GM19397 (cell line): Measurements from ENCODE around the gene SEMA5B.

ENCODE experiments used
- ATAC-seq: cut with Tn5 transposase; IDR thresholded peaks from one replicate; pipeline ENCODE4 v1.9.1; 2021; ENCODE audit warnings: mild to moderate bottlenecking, moderate library complexity; ENCODE audit not compliant: unreplicated experiment

SEMA5B gene

DNA sequence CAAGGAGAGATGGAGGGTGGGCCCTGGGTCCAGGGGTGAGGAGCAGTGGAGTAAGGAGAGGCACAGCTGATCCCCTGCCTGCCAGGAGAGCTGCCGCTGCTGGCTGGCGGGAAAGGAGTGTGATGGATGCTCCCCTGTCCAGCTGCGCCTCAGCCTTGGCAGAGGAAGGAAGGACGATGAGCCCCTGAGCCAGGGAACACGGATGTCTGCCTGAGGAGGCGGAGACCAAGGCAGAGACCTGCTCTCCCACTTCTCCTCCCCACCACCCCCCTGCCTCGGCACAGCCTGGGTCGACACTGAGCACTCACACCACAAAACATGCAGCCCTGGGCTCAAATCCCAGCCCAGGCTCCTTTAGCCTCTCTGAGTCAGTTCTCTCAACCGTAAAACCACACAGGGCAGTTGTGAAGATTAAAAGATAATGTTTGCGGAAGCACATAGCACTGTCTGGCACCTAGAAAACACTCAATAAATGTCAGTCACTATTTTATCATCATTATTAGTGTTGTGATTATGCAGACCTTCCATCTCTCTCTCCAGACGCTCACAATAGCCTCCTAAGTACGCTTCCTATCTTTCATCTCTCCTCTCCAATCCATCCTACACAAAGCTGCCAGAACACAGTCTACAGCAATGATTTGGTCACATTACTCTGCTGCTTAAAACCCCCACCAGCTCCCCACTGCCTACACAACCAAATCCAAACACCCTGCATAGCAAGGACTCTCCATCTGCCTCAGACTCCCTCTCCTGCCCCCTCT is 52.2 kb downstream of the SEMA5B start:
- peak; percentile 57 for ATAC-seq

DNA sequence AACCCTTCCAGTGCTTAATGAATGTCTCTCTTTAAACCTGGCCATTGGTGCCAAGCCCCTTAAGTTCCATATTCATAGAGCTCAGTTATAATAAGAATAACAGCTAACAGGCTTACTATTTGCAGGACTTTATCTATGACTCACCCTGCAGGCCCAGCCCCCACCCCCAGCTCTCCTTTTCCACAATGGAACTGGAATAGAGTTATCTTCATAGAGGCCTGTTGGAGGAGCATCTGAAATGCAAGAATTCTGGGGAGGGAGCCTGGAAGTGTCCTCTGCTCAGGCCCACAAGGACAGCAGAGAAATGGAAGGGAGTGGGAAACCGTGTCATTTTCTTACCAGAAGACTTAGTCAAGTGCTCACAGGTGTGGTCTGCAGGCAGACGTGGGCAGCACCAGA is 52.8 kb downstream of the SEMA5B start:
- no peak for ATAC-seq

DNA sequence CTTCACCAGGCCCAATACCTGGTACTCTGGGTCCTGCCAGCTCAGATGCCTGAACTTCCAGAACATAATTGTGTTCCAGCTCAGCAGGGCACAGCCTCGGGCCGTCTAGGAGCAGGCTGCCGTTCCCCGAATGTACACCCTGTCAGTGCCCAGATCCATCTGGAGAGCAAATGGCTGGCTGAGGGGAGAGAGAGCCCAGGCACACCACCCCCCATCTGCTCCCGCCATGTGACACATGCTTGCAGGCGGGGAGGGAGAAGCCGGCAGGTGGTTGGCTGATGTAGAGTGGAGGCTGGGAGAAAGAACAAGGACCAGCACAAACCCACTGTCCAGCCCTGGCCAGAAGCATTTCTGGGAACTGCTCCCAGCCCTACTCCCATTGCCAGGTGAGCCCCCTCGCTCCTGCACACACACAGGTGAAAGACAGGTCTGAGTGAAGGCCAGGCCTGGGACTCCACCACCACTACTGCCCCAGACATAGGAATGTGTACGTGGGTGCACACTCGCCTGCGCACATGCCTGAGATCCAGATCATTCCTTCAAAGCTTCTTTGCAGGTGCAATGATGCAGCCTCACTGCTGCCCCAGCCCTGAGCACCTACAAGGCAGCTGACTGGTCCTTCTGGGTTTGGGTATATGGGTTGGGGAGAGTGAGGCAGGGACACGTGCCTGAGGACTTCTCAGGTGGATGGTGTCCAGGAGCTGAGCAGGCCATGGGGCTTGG is 53.5 kb downstream of the SEMA5B start:
- no peak for ATAC-seq

DNA sequence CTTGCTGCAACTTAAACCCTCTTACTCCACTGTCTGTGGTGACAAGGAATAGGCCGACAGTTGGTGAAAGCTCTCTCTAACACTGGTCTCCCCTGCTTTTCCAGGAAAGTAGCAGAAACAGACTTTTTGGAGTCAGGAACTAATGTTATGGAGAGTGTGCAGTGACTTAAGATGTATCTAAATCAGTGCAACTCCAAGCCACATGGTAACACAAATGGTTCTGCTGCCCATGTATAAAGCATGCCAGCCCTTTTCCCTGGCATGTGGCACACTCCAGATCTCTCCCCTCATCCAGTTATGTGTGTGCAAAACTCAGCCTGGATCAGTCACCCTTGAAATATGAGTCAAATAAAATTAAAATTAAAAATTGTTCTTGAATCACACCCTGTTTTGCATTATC is 55.4 kb downstream of the SEMA5B start:
- ATAC-seq: no peak

DNA sequence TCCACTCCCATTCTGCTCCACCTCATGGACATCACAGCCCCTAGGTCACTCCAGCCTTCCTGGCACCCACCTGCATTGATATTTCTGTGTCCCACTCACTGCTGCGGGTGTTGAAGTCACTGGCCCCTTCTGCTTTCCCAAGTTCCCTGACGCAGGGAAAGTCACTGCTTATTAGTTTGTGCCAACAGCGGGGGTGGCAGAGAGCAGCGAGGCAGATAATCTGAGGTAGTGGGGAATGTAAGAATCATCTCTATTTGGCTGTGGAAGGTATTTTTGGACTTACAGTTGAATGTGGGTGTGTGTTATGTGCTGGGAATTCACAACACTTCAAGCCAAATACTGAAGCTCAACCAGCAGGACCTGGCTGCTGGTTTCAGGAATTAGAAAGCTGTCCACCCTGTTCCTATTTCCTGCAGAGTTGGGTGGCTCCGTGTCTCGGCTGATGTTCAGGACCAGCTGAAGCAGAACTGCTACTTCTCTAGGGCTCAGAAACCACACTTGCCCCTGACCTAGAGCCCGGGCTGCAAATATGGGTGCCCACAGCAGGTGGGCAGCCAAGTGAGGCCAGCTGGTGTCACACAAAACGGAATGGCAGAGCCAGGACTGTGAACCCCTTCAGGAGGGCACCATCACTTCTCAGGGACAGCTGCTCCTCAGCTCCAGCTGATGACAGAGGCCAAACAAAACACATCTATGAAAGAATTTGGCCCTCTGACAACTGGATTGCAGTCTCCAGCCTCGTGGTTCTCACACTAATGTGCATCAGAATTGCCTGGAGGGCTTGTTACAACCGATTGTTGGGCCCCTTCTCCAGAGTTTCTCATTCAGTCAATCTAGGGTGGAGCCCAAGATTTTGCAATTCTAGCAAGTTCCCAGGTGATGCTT is 57.7 kb downstream of the SEMA5B start:
- no peak for ATAC-seq

DNA sequence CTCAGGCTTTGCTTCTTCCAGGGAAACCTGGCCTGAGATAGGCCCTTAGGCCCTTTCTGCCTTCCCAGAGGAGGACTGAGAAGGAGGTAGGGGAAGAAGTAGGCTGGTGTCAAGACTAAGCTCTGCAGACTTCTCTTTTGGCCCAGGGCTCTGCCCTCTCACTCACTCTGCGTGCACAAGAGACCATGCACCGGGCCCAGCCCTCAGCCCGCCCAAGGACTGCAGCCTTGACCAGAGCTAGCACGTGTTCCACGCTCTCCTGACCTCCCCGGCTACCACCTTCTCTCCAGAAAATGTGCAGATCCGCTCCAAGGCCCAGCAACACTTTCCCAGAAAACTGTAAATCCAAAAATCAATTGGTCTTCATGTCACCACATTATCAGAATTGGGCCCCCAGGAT is 59.8 kb downstream of the SEMA5B start:
- no peak for ATAC-seq

DNA sequence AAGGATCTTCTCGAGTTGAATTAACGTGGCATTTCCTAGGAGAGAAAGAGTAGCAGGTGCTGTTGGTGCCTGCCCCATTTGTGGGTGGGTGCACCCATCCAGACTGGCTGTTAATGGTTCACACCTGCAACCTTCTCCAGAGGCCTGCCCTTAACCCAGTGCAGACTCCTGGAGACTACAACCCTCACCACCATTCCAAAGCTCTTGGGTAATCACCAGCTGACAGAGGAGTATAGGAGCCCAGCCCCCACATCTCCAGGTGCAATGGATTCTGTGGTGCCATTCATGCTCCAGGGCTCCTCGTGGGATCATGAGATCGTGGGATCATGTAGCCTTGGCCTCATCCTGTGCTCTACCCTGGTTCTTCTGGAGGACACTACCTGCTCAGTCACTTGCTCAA is 60.2 kb downstream of the SEMA5B start:
- no peak for ATAC-seq

DNA sequence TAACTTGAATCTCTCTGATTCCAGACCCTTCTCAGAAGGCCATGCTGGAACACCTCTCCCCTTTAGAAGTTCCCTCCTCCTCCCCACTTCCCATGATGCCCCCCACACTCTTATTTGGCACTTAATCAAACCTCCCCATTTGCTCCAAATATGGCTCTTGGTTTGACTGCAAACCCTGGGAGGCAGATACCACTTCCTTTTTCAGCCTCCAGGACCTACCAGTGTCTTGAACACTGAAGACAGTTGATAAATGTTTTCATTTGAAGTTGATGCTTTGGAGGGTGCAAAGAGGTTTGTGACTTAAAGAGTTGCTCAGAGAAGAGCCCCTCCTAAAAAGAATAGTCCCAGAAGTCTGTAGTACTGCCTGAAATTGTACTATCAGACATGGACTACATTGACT is 61.5 kb downstream of the SEMA5B start:
- ATAC-seq: no peak

DNA sequence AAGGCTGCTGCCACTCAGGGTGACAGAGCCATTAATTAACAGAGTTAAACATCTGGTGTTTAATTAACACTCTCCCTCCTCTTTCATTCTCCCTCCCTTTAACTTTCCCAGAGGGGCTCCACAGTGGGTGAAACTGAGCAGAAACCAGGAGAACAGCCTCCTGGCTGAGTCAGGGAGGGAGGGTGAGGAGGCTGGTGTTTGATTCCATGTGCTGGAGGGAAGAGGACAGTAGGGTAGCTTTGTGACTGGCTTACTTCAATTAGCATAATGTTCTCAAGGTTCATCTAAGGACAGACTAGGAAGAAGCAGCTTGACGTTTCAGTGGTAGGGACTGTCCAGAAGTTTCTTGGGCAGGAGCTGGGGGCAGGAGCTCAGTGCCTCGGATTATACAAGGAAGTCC is 62.8 kb downstream of the SEMA5B start:
- no peak for ATAC-seq

DNA sequence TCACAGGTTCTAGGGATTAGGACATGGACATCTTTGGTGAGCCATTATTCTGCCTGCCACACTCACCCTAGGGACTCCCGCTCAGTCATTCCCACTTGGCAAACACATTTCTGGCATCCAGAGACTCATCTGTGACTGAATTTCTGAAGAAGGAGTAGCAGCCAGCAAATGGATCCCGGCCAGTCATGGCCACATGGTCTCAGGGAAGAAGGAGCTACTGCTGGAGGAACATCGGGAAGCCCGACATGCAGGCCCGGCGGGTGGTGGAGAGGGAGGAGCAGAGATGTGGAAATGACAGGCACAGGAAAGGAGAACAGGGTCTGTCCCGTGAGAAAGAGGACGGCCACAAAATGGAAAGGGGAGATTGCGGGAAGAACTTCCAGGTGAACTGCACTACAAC is 65.4 kb downstream of the SEMA5B start:
- no peak for ATAC-seq

DNA sequence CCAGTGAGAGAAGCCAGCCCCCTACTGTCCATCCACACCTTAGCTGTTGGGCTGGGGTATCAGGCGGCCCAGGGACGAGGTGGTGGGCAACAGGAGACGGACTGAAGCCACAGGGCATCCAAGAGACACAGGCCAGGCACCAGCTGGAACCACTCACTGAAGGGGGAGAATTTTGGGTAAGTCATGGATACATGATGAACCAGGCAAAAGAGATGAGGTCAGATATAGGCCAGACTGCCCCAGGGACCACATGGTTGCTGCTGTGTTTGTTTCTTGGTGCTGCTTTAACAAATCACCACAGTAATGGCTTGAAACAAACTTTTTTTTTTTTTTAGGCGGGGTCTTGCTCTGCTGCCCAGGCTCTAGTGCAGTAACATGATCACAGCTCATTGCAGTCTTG is 66.4 kb downstream of the SEMA5B start:
- ATAC-seq: no peak

DNA sequence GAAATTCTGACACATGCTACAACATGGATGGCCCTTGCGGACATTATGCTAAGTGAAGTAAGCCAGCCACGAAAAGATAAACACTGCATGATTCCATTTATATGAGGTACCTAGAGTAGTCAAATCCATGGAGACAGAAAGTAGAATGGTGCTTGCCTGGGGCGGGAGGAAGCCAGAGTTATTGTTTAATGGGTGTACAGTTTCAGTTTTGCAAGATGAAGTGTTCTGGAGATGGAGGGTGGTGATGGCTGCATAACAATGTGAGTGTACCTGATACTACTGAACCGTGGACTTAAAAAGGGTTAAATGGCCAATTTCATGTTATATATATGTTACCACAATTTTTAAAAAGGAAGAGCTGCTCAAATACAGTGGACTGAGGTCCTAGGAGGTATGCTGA is 66.9 kb downstream of the SEMA5B start:
- no peak for ATAC-seq

DNA sequence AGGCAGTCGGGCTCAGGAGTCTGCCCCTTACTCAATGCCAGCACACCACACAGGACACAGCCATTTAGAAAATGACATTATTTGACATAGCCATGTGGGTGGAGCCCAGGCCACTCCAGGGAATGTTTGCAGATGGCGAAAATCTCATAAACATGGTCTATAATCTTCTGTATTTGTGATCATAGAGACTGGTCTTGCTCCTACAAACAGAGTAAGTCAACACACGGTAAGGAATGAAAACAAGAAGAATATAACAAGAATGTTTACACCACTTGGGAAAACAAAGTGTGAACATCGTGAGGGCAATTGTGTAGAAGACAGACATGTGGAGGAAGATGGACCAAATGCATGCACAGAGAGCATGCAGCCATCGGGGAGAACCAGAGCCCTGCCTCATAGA is 68.2 kb downstream of the SEMA5B start:
- ATAC-seq: no peak

DNA sequence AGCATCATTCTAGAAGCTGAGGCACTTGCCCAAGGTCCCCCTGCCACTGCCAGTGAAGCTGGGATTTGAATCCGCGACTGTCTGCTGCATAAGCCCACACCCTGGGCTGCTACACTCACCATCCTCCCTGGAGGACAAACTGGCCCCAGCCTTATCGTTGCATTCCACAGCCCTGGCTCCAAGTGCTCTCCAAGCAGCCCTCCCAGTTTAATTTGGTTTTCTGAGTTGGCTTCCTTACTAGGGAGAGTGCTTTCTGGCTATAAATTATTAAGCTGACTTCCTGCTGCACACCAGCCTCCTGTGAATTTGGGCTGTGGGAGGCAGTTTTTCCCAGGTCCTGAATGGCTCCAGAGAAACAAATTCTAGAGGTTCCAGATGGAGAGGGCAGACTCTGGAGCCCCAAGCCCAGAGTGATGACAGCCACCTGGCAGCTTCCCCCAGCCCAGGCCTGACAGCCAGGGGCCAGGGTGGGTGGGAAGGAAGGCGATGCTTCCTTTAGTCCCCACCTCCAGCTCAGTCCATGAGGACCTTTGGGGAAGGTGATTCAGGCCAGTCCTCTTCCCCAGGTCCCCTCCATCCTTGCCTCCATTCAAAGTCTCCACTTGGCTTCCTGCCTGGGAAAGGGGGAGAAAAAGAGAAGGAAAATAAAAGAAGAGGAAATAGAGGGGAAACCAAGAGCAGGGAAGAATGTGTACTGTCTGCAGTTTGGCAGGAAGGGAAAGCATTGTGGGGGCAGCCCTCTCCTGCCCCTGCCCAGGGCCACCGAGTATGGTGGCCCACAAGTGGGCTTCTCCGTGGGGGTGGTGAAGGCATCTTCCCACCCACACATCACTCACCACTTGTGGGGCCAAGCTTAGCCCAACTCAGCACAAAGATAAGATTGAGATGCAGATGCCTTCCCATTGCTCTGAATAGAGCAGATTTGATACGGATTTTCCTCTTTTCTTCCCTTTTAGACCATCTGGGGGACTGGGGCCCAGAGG is 69.6 kb downstream of the SEMA5B start:
- no peak for ATAC-seq

DNA sequence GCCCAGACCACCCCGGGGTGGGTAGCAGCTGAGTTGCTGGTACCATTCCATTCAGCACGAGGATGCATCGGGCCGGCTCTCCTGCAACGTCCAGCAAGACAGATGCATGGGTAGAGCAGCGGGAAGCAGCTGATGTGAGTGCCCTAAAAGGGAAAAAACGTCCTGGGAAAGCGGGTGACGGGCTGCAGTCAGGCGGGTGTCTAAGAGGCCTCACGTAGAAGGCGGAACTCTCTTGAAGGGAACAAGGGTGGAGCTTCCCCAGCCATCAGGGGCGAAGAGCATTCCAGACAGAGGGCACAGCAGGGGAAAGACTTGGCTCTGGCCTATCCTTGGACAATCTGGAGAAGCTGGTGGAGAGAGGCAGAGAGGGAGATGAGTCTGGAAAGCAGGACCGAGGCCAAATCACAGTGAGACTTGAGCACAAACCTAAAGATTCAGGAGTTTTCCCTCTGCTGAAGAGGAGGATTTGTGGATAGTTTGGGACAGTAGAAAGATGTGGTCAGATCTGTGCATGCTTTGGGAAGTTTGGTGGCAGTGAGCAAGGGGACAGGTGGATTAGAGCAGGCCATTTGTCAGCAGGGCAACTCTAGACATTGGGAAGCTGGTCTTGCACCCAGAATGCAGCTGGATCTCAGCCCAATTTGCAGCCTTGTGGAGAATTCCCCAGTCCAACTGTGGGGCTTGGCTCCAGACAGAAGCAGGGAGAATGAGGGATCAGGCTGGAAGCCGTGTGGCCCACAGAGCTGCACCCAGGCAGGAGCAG is 70.7 kb downstream of the SEMA5B start:
- no peak for ATAC-seq

DNA sequence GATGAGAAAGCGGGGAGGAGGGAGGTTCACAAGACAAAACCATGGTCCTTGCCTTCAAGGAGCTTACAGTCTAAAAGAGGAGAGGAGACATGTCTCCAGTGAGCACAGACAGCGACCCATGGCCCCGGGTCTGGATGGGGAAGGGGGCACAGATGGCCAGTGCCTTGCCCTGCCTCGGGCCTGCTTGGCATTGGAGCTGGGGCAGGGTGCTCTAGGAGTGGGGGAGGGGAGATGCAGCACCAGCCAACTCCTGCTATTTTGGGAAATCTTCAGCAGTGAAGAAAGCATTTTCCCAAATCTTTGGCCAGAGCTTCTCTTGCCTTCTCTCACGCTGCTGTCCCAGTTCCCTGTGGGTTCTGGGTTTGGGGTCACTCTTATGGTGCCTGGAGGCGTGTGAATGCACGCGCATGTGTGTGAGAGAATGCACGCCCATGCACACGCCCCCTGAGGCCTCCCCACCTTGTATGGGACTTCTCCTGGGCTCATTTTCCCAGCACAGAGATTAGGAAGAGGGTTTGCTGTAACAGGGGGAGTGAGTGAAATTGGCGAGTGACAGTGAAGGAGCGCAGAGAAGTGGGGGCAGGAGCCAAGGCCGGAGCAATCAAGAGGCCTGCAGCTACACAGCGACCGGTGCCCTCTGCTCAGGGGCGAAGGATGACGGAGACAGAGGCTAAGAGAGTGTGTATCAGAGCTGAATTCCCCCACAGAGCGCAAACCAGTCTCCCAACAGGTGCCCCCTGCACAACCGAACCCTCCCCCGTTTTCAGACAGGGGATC is 71.5 kb downstream of the SEMA5B start:
- no peak for ATAC-seq

DNA sequence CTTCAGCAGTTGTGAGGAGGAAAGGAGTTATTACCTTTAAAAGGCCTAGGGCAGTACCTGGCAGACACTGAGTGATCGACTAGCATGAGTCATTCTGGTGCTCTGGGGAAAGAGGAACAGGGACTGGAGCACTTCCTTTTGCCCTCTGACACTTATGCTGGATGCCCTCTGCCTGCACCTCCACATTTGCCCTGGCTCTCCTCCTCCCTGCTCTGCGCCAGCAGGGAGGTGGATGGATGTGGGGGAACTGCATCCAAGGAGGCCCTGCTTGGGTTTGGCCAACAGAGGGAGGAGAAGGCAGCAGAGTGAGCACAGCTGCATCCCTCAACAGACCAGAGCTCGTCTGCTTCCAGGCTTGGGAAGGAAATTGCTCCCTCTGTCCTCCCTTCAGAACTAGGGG is 75.0 kb downstream of the SEMA5B start:
- ATAC-seq: peak; percentile 50

DNA sequence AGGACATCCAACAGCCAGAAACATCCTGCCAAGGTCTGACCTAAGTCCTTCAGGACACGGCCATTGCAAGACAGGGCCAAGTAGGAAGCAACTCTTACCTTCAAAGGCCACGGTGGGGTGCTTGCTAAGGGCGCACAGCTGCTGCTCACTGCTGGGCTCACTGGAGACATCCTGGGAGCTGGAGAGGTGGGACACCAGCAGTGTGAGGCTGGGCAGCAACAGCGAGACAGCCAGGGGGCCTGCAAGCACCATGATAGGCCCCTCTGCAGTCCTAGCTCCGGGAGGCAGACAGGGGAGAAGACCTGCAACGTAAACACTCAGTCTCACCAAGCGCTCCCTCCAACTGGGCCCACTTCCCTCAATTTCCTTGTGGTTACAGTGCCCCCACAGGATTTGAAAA is 79.2 kb downstream of the SEMA5B start:
- ATAC-seq: no peak

DNA sequence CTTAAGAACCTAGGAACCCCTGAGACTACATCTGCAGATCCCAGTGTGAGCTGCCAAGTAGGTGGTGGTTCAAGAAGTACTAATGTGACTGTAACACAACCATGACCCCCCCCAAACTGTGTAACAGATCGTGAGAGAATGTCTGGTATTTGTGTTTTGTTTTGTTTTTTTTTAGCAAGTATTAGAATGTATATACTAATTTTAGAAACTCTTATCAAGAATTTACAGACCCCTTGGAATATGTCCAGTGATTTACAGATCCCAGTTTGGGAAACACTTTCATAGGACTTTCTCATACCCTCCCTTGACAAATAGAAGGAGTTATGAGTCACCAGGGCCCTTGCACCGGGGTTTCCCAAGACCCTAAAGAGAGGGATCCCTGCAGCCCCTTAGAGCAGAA is 79.8 kb downstream of the SEMA5B start:
- ATAC-seq: no peak
